ENCODE data around the gene ARHGAP10. TPM values are rescaled to one million over a fixed set of nuclear protein-coding genes. Genes with fewer than 3 reads are reported as not detected.

ARHGAP10 gene
- total RNA-seq, 2 experiments from 2014 or later, result 3.6 to 3.8 TPM

DNA sequence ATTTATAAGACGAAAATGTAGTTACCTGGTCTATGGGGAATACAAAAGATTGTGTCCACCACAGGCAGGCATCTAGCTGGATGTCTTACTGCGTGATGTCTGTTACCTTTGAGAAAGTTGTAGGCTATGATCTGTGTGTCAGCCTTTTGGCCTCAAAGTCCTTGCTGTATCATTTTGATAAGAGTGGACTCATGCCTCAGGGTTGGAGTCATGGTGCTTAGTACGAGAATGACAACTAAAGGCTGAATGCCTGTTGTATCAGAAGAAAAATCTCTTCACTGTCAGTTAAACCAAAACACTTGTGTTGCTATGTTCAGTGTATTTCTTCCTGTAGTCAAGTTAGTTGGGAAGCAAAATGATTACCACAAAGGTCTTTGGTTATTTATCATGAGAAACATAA is 226.2 kb downstream of the ARHGAP10 start:
- Mint-ChIP-seq H3K4me1 (ENCODE audit: low read depth) (no peaks in the 10 kb centered on the region), H3K4me3 (no peak overlapping the region), H3K27me3 (ENCODE audit: low read depth) (no peaks in the 10 kb centered on the region), H3K9me3 (no peaks in the 10 kb centered on the region), H3K36me3 (ENCODE audit: low read depth) (no peaks in the 10 kb centered on the region), H3K27ac (no peak overlapping the region)
- CTCF ChIA-PET, result no interaction called here
- intact Hi-C loops (cut with micrococcal nuclease), result no loop called here
- DNase-seq, result no peak

DNA sequence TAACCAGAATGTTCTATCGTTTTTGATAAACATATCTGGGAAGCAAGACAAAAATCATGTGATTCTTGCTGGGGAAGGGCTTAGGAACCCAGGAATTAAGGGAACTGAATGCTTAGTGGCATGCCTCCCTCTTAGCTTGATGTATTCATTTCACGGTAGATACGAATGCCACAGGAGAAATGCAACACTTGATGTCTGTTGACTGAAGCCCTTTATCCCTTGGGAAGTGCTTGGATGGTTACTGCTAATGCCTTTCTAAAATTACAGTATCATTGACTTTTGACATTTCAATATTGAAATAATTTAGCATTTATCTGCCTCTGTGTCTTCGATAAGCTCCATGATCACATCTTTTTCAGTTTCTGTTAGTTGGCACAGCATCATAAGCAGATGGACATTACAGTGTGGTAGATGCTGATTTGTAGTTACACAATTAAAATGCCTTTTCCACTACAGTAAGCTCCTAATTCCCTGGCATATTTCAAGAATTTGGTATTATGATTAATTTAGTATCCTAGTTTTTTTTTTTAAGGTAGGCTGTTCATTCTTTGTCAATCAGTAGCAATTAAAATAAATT is 226.7 kb downstream of the ARHGAP10 start:
- Mint-ChIP-seq H3K36me3 (ENCODE audit: low read depth) (no peaks in the 10 kb centered on the region), H3K27me3 (ENCODE audit: low read depth) (no peaks in the 10 kb centered on the region), H3K4me3 (no peak overlapping the region), H3K9me3 (no peaks in the 10 kb centered on the region), H3K27ac (no peak overlapping the region), H3K4me1 (ENCODE audit: low read depth) (no peaks in the 10 kb centered on the region)
- DNase-seq, result no peak
- intact Hi-C loops (cut with micrococcal nuclease), result no loop called here
- CTCF ChIA-PET, result no interaction called here

GRCh38 chr4:147960971-147961370 is 229.1 kb downstream of the ARHGAP10 start:
- Mint-ChIP-seq H3K9me3 (no peaks in the 10 kb centered on the region), H3K27ac (no peak overlapping the region), H3K4me1 (ENCODE audit: low read depth) (no peaks in the 10 kb centered on the region), H3K27me3 (ENCODE audit: low read depth) (no peaks in the 10 kb centered on the region), H3K36me3 (ENCODE audit: low read depth) (peaks cover 1% of the 10 kb centered on the region), H3K4me3 (no peak overlapping the region)
- no peak for DNase-seq
- CTCF ChIA-PET, result no interaction called here
- intact Hi-C loops (cut with micrococcal nuclease), result no loop called here

GRCh38 chr4:147963839-147964238 is 232.0 kb downstream of the ARHGAP10 start:
- no peak for DNase-seq
- no peaks in the 10 kb centered on the region for H3K4me1 Mint-ChIP-seq (ENCODE audit: low read depth)
- CTCF ChIA-PET, result no interaction called here
- no peak overlapping the region for H3K4me3 Mint-ChIP-seq
- no peaks in the 10 kb centered on the region for H3K9me3 Mint-ChIP-seq
- H3K27me3 Mint-ChIP-seq (ENCODE audit: low read depth), result no peaks in the 10 kb centered on the region
- H3K36me3 Mint-ChIP-seq (ENCODE audit: low read depth), result peaks cover 6% of the 10 kb centered on the region
- no peak overlapping the region for H3K27ac Mint-ChIP-seq
- intact Hi-C loops (cut with micrococcal nuclease), result no loop called here

DNA sequence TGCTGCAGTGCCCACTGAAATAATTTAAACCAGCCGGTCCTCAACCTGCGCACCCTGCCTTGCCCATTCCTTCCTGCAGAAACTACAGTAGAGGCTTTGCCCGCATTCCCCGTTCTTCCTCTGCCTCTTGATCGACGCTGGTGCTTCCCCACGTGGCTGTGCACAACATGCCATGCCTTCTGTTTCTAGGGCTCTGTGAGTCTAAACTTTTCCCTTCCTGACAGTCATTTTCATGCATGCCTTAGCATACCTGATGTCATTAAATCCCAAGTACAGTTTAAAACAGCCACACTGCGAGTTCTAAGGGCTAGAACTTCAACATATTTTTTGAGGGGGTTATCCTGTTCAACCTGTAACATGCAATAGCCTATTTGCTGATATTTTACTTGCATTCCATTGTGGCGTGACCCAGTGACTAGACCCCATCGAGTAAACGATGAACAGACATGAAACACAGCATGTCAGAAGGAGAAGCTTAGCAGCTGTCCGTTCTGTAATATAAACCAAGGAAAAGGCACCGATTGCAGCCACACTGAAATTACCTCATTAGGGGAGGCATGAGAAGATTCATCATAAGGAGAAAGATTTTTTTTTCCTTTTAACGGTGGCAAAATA is 232.5 kb downstream of the ARHGAP10 start:
- Mint-ChIP-seq H3K27ac (no peak overlapping the region), H3K9me3 (no peaks in the 10 kb centered on the region), H3K27me3 (ENCODE audit: low read depth) (no peaks in the 10 kb centered on the region), H3K4me1 (ENCODE audit: low read depth) (no peaks in the 10 kb centered on the region), H3K4me3 (no peak overlapping the region), H3K36me3 (ENCODE audit: low read depth) (peaks cover 6% of the 10 kb centered on the region)
- DNase-seq, result no peak
- intact Hi-C loops (cut with micrococcal nuclease), result no loop called here
- CTCF ChIA-PET, result no interaction called here

- H3K27ac Mint-ChIP-seq, result no peak overlapping the region
- intact Hi-C loops (cut with micrococcal nuclease), result no loop called here
- CTCF ChIA-PET, result no interaction called here
- H3K4me3 Mint-ChIP-seq, result no peak overlapping the region
- peaks cover 7% of the 10 kb centered on the region for H3K36me3 Mint-ChIP-seq (ENCODE audit: low read depth)
- H3K27me3 Mint-ChIP-seq (ENCODE audit: low read depth), result no peaks in the 10 kb centered on the region
- DNase-seq, result no peak
- no peaks in the 10 kb centered on the region for H3K9me3 Mint-ChIP-seq
- no peaks in the 10 kb centered on the region for H3K4me1 Mint-ChIP-seq (ENCODE audit: low read depth)
Observed at GRCh38 chr4:147965056-147965455, 233.2 kb downstream of the ARHGAP10 start.

DNA sequence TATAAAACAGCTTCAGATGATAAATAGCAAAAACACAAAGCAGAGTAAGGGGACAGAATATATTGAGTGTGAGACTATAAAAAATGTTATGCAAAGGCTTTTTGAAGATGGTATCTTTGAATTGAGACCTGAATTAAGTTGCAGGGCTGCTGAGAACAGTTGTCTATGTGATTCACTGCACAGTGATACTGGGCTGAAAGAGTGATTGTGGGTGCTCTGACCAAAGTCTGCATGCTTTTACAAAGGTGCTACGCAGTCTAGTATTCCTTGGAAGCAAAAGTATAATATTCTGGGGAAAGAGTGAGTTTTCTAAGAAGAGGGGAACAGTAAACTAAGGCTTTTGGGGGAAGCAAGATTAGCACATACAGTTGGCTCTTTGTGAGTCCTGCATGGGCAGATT is 234.0 kb downstream of the ARHGAP10 start:
- CTCF ChIA-PET, result no interaction called here
- Mint-ChIP-seq H3K4me1 (ENCODE audit: low read depth) (no peaks in the 10 kb centered on the region), H3K27me3 (ENCODE audit: low read depth) (no peaks in the 10 kb centered on the region), H3K4me3 (no peak overlapping the region), H3K9me3 (no peaks in the 10 kb centered on the region), H3K27ac (no peak overlapping the region), H3K36me3 (ENCODE audit: low read depth) (peaks cover 9% of the 10 kb centered on the region)
- intact Hi-C loops (cut with micrococcal nuclease), result no loop called here
- no peak for DNase-seq

GRCh38 chr4:147968641-147969040 is 236.8 kb downstream of the ARHGAP10 start:
- Mint-ChIP-seq H3K4me1 (ENCODE audit: low read depth) (no peaks in the 10 kb centered on the region), H3K27me3 (ENCODE audit: low read depth) (no peaks in the 10 kb centered on the region), H3K36me3 (ENCODE audit: low read depth) (peaks cover 11% of the 10 kb centered on the region), H3K27ac (no peak overlapping the region), H3K4me3 (no peak overlapping the region), H3K9me3 (no peaks in the 10 kb centered on the region)
- no peak for DNase-seq
- intact Hi-C loops (cut with micrococcal nuclease), result no loop called here
- CTCF ChIA-PET, result no interaction called here

GRCh38 chr4:147969573-147970385 is 237.9 kb downstream of the ARHGAP10 start:
- no peak overlapping the region for H3K27ac Mint-ChIP-seq

GRCh38 chr4:147971116-147971515 is 239.2 kb downstream of the ARHGAP10 start:
- H3K4me3 Mint-ChIP-seq, result no peak overlapping the region
- H3K27ac Mint-ChIP-seq, result no peak overlapping the region
- no peaks in the 10 kb centered on the region for H3K27me3 Mint-ChIP-seq (ENCODE audit: low read depth)
- peaks cover 14% of the 10 kb centered on the region for H3K36me3 Mint-ChIP-seq (ENCODE audit: low read depth)
- CTCF ChIA-PET, result no interaction called here
- DNase-seq, result no peak
- H3K4me1 Mint-ChIP-seq (ENCODE audit: low read depth), result no peaks in the 10 kb centered on the region
- intact Hi-C loops (cut with micrococcal nuclease), result no loop called here
- no peaks in the 10 kb centered on the region for H3K9me3 Mint-ChIP-seq

More at GRCh38 chr4:147969573-147970385, 237.9 kb downstream of the ARHGAP10 start:
- no peaks in the 10 kb centered on the region for H3K27me3 Mint-ChIP-seq (ENCODE audit: low read depth)
- intact Hi-C loops (cut with micrococcal nuclease), result no loop called here
- no peak overlapping the region for H3K4me3 Mint-ChIP-seq
- H3K36me3 Mint-ChIP-seq (ENCODE audit: low read depth), result peaks cover 15% of the 10 kb centered on the region
- no peak for DNase-seq
- CTCF ChIA-PET, result no interaction called here
- no peaks in the 10 kb centered on the region for H3K4me1 Mint-ChIP-seq (ENCODE audit: low read depth)
- H3K9me3 Mint-ChIP-seq, result no peaks in the 10 kb centered on the region

- intact Hi-C loops (cut with micrococcal nuclease), result no loop called here
- no peak for DNase-seq
- Mint-ChIP-seq H3K9me3 (peaks cover 2% of the 10 kb centered on the region), H3K27ac (no peak overlapping the region), H3K4me3 (no peak overlapping the region), H3K4me1 (ENCODE audit: low read depth) (no peaks in the 10 kb centered on the region), H3K36me3 (ENCODE audit: low read depth) (peaks cover 6% of the 10 kb centered on the region), H3K27me3 (ENCODE audit: low read depth) (no peaks in the 10 kb centered on the region)
- CTCF ChIA-PET, result no interaction called here
Observed at GRCh38 chr4:147975325-147975724, 243.4 kb downstream of the ARHGAP10 start.

DNA sequence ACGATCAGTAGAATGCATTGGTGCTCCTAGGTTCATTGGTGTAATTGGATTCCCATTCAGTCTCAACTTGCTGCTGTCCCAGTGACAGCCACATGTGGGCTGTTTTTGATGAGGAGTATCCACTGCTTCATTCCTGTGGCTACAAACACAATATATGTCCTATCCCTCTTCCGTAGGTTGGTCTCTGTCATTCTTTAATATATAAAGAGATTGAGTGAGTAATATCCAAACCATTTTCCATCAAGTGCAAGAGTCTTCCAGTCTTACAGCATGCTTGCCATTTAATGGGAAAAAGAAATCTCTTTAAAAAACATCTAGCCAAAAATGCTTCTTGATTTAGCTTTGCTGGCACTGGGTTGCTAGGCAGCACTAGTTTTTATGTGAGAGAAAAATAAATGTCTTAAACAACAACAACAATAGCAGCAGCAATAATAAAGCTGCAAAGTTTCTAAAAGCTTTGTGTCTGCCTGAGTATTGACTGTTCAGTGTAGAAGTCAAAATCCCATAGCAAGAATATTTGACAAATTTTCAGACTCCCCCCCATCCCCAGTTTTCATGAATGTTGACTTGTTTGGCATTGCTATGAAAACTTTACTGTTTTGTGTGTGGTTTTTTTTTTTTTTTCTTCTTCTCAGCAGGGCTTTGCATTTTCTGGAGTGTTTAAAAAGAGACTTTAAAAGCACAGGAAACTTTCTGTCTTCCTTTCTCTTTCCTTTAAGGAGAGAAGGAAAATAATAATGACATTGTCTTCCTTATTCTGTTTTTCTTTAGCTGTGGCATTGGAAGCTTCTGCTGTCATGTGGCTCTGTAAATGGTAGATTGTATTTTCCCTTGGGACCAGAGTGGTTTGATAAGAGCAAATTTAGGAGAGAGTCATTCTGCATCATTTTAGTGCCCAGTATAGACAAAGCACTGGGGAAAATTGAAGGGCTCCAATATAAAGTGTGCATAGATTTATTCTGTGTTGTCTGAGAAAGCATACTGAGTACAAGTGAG is 244.3 kb downstream of the ARHGAP10 start:
- Mint-ChIP-seq H3K9me3 (peaks cover 2% of the 10 kb centered on the region), H3K4me3 (no peak overlapping the region), H3K36me3 (ENCODE audit: low read depth) (peaks cover 6% of the 10 kb centered on the region), H3K27ac (no peak overlapping the region), H3K27me3 (ENCODE audit: low read depth) (no peaks in the 10 kb centered on the region), H3K4me1 (ENCODE audit: low read depth) (peaks cover 3% of the 10 kb centered on the region)
- CTCF ChIA-PET, result no interaction called here
- no peak for DNase-seq
- intact Hi-C loops (cut with micrococcal nuclease), result no loop called here
